ENCODE results near the gene PIGN. TPM values are rescaled to one million over a fixed set of nuclear protein-coding genes. Genes with fewer than 3 reads are reported as not detected.

Gene PIGN
- total RNA-seq, 1 experiment from 2014 or later = 21.4 TPM

DNA sequence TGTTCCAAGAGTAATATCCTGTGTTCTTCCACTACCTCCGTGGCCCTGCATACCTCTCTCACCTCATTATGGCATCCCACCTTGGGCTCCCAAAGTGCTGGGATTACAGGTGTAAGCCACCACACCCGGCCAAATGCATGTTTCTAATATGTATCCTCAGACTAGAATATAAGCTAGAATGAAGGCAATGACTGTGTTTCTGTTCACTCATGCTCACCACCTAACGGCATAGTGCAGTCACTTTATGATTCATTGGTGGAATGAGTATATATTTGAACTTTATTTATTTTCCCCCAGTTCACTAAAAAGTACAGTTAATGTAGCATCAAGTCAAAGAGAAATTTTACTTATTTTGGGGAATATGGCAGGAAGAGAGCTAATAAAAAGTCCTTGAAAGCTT, 11.3 kb downstream of the PIGN start:
- ChIA-PET POLR2A (no interaction called here), CTCF (no interaction called here)
- intact Hi-C loops (cut with micrococcal nuclease; ENCODE audit: unreplicated experiment) (no loop called here), in situ Hi-C loops (cut with HindIII; ENCODE audit: low pct_unique_long_range_greater_than_20kb, low sequenced_read_pairs) (no loop called here)
- Histone ChIP-seq H3K4me3 (ENCODE audit: low read depth in 2 of 2, low read length in 2 of 2) (no peak overlapping the region), H3K4me1 (ENCODE audit: control insufficient read depth, insufficient read depth, low read length) (no peaks in the 10 kb centered on the region), H3K9me3 (ENCODE audit: control insufficient read depth, insufficient read depth, low read depth, low read length) (no peaks in the 10 kb centered on the region), H3K27me3 (ENCODE audit: control insufficient read depth, insufficient read depth, low read length) (no peaks in the 10 kb centered on the region), H3K36me3 (ENCODE audit: control insufficient read depth, insufficient read depth, low read length) (no peaks in the 10 kb centered on the region), H3K27ac (ENCODE audit: low read length) (no peak overlapping the region)
- ATAC-seq (no peak), DNase-seq (ENCODE audit: low read depth, low spot score) (no peak)
- TF ChIP-seq TCF7L2 (IDR thresholded peaks at IDR 0.05; ENCODE audit: low read depth, low read length) (no peak), SIN3A (IDR thresholded peaks at IDR 0.05; ENCODE audit: borderline replicate concordance, insufficient read depth, low read depth, low read length) (no peak), POLR2AphosphoS5 (IDR thresholded peaks at IDR 0.05; ENCODE audit: low read depth, low read length) (no peak)
- TF ChIP-seq, protein P1, sequence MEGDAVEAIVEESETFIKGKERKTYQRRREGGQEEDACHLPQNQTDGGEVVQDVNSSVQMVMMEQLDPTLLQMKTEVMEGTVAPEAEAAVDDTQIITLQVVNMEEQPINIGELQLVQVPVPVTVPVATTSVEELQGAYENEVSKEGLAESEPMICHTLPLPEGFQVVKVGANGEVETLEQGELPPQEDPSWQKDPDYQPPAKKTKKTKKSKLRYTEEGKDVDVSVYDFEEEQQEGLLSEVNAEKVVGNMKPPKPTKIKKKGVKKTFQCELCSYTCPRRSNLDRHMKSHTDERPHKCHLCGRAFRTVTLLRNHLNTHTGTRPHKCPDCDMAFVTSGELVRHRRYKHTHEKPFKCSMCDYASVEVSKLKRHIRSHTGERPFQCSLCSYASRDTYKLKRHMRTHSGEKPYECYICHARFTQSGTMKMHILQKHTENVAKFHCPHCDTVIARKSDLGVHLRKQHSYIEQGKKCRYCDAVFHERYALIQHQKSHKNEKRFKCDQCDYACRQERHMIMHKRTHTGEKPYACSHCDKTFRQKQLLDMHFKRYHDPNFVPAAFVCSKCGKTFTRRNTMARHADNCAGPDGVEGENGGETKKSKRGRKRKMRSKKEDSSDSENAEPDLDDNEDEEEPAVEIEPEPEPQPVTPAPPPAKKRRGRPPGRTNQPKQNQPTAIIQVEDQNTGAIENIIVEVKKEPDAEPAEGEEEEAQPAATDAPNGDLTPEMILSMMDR (IDR thresholded peaks at IDR 0.05) = no peak
- TF ChIP-seq, protein P2, sequence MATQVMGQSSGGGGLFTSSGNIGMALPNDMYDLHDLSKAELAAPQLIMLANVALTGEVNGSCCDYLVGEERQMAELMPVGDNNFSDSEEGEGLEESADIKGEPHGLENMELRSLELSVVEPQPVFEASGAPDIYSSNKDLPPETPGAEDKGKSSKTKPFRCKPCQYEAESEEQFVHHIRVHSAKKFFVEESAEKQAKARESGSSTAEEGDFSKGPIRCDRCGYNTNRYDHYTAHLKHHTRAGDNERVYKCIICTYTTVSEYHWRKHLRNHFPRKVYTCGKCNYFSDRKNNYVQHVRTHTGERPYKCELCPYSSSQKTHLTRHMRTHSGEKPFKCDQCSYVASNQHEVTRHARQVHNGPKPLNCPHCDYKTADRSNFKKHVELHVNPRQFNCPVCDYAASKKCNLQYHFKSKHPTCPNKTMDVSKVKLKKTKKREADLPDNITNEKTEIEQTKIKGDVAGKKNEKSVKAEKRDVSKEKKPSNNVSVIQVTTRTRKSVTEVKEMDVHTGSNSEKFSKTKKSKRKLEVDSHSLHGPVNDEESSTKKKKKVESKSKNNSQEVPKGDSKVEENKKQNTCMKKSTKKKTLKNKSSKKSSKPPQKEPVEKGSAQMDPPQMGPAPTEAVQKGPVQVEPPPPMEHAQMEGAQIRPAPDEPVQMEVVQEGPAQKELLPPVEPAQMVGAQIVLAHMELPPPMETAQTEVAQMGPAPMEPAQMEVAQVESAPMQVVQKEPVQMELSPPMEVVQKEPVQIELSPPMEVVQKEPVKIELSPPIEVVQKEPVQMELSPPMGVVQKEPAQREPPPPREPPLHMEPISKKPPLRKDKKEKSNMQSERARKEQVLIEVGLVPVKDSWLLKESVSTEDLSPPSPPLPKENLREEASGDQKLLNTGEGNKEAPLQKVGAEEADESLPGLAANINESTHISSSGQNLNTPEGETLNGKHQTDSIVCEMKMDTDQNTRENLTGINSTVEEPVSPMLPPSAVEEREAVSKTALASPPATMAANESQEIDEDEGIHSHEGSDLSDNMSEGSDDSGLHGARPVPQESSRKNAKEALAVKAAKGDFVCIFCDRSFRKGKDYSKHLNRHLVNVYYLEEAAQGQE (IDR thresholded peaks at IDR 0.05; ENCODE audit: insufficient read depth in 1 of 2, low read depth in 2 of 2, low read length in 1 of 2) = no peak
- BruUV-seq (replicated peaks) = no TSS peak

DNA sequence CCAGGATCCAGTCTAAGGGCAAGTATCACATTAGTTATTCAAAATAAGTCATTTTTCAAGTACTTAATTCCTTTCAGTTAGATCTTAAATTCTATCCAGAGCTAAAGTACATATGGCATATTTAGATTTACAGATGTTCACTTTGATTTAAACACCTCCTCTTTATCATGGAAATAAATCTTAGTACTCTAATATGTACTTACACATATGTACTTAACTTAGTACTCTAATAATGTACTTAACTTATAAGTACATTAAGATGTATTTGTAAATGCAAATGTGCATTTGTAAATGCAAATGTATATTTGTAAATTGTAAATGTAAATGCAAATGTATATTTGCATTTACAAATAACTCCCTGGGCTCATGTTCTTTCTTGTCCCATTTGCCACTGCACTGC, 14.6 kb downstream of the PIGN start:
- no peak for DNase-seq (ENCODE audit: low read depth, low spot score)
- Histone ChIP-seq H3K9me3 (ENCODE audit: control insufficient read depth, insufficient read depth, low read depth, low read length) (no peaks in the 10 kb centered on the region), H3K27ac (ENCODE audit: low read length) (no peak overlapping the region), H3K36me3 (ENCODE audit: control insufficient read depth, insufficient read depth, low read length) (no peaks in the 10 kb centered on the region), H3K4me1 (ENCODE audit: control insufficient read depth, insufficient read depth, low read length) (no peaks in the 10 kb centered on the region), H3K4me3 (ENCODE audit: low read depth in 2 of 2, low read length in 2 of 2) (no peak overlapping the region), H3K27me3 (ENCODE audit: control insufficient read depth, insufficient read depth, low read length) (no peaks in the 10 kb centered on the region)
- in situ Hi-C loops (cut with HindIII; ENCODE audit: low pct_unique_long_range_greater_than_20kb, low sequenced_read_pairs) = no loop called here
- ChIA-PET POLR2A (no interaction called here), CTCF (no interaction called here)
- intact Hi-C loops (cut with micrococcal nuclease; ENCODE audit: unreplicated experiment) = no loop called here
- TF ChIP-seq, protein P1 (IDR thresholded peaks at IDR 0.05) = no peak
- TF ChIP-seq, protein P2 (IDR thresholded peaks at IDR 0.05; ENCODE audit: insufficient read depth in 1 of 2, low read depth in 2 of 2, low read length in 1 of 2) = no peak
- no peak for TF ChIP-seq SIN3A (IDR thresholded peaks at IDR 0.05; ENCODE audit: borderline replicate concordance, insufficient read depth, low read depth, low read length)
- no peak for ATAC-seq
- no TSS peak for BruUV-seq (replicated peaks)
